GM12891 (cell line): ENCODE results near the gene SULT1A2.
A peak's percentile ranks its signal among the peaks of the same experiment; 100 is the strongest.
"Not testable (repeated sequence)": the region's sequence is repeated elsewhere in the genome, so short reads cannot be mapped to it uniquely, and the experiment has no call there.

Experiments used
- DNase-seq: peaks from one replicate; pipeline ENCODE4 v3.0.0; 2011; ENCODE audit warnings: low spot score; ENCODE audit not compliant: insufficient read length
- FAIRE-seq: peaks from 2 replicates; lab custom pipeline; 2011; peaks lifted over from hg19 to GRCh38; lab: Jason Lieb, UNC
- PAX5 ChIP-seq: IDR thresholded peaks from 2 replicates; pipeline ENCODE4 v1.6.1; 2011; ENCODE audit warnings: low read length, moderate library complexity, mild to moderate bottlenecking; ENCODE audit not compliant: insufficient read depth, severe bottlenecking
- POLR2A ChIP-seq: IDR thresholded peaks from 2 replicates; pipeline ENCODE4 v1.6.1; 2011; ENCODE audit warnings: low read depth, low read length, control low read depth
- POLR2AphosphoS5 ChIP-seq: IDR thresholded peaks from 2 replicates; pipeline ENCODE4 v1.6.1; 2011; ENCODE audit warnings: low read depth, low read length, control low read depth
- POU2F2 ChIP-seq: IDR thresholded peaks from 2 replicates; pipeline ENCODE4 v1.6.1; 2011; ENCODE audit warnings: low read depth, mild to moderate bottlenecking, control low read depth, low read length, moderate library complexity
- SPI1 ChIP-seq: IDR thresholded peaks from 2 replicates; pipeline ENCODE4 v1.6.1; 2011; ENCODE audit warnings: low read depth, low read length, control low read depth
- TAF1 ChIP-seq: IDR thresholded peaks from 2 replicates; pipeline ENCODE4 v1.6.1; 2011; ENCODE audit warnings: low read depth, low read length, control low read depth

SULT1A2 gene

DNA sequence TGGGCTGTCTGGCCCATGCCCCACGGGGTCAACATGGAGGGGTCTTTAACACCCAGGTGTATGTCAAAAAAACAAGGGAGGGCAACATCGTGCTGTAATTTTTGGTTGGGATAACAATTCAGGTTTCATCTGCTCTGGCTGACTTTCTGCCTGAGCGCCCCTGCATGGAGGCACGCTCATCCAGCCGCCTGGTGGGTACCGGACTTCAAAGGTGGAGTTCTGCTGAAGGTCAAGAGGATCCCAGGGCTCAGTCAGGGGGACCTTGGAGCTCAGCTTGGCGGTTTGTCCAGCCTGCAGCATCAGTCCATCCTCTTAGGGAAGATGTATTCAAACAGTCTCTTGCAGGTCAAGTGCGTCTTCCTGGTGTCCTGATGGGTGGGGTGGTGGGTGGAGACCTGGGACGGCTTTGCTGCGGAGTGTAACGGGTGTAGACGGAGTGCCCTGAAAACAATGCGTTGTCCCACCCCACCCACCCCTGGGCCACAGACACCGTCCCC is 48.5 kb downstream of the SULT1A2 start:
- FAIRE-seq, result no peak
- no peak for DNase-seq
- TF ChIP-seq PAX5 (no peak), SPI1 (no peak), POLR2AphosphoS5 (no peak), POU2F2 (no peak), POLR2A (no peak), TAF1 (no peak)

DNA sequence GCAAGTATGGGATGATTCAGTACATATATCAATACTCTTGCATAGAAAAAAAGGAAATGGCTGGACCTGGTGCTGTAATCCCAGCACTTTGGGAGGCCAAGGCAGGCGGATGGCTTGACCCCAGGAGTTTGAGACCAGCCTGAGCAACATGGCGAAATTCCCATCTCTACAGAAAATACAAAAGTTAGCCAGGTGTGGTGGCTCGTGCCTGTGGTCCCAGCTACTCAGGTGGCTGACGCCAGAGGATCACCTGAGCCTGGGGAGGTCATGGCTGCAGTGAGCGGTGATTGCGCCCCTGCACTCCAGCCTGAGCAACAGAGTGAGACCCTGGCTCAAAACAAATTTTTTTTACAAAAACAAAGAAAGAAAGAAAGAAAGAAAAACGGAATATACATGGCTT is 50.2 kb downstream of the SULT1A2 start:
- no peak for DNase-seq
- no peak for FAIRE-seq
- TF ChIP-seq POLR2AphosphoS5 (no peak), PAX5 (no peak), SPI1 (no peak), TAF1 (no peak), POLR2A (no peak), POU2F2 (no peak)

DNA sequence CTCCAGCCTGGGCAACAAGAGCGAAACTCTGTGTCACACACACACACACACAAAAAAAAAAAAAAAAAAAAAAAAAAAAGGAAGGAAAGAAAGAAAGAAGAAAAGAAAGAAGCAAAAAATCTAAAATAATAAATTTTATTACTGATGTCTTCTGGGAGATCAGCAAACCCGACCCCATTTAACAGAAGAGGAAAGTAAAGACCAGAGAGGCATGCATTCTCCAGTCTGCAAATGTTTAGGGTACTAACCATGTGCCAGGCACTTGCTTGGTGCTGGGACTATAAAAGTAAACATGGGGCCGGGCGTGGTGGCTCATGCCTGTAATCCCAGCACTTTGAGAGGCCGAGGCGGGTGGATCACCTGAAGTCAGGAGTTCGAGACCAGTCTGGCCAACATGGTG is 50.9 kb downstream of the SULT1A2 start:
- DNase-seq, FAIRE-seq: not testable (repeated sequence)

GRCh38 chr16:28544998-28545397 is 51.9 kb downstream of the SULT1A2 start:
- no peak for FAIRE-seq
- TF ChIP-seq POU2F2 (no peak), POLR2AphosphoS5 (no peak), SPI1 (no peak)
- DNase-seq, result no peak

DNA sequence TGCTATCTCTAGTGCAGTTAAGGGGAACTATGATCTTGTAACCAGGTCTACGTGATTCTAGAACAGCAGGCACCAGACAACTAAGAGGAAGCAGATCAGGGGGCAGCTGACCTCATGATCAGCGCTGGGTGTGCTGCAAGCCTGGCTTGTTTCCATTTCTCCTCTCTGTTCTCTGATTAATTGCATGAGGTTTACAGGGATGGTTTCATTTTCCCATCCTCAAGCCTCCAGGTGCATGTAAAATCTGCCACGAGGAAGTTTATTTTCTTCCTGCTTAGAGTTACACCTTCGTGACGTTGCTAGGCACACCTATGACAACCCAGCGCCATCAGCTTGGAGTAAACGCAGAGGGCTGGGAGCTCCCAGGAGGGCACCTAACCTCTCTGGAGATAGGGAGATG is 53.8 kb downstream of the SULT1A2 start:
- FAIRE-seq (no peak), DNase-seq (peak; percentile 42)
- TF ChIP-seq PAX5, result no peak
- no peak for TF ChIP-seq POLR2AphosphoS5
- TF ChIP-seq TAF1, result no peak
- TF ChIP-seq POLR2A, result no peak
- TF ChIP-seq POU2F2, result no peak
- no peak for TF ChIP-seq SPI1

GRCh38 chr16:28542646-28543045 is 54.2 kb downstream of the SULT1A2 start:
- no peak for TF ChIP-seq POLR2AphosphoS5
- DNase-seq, result no peak
- FAIRE-seq, result no peak
